SU-DHL-6 (cell line): ENCODE data around the gene SLC30A7.
"Not testable (repeated sequence)": the region's sequence is repeated elsewhere in the genome, so short reads cannot be mapped to it uniquely, and the experiment has no call there.

ENCODE experiments used
- H2AFZ ChIP-seq: fragments of 200-600 bp; sonication (generic); 2 replicates; pipeline ENCODE4 v1.6.1; 2014; ENCODE audit warnings: low read depth, mild to moderate bottlenecking, moderate library complexity, mixed read lengths, antibody characterized with exemption, low read length; ENCODE audit not compliant: severe bottlenecking
- H3F3A ChIP-seq: fragments of 200-600 bp; shearing (Covaris generic); 2 replicates; pipeline ENCODE4 v1.6.0; 2016; ENCODE audit warnings: antibody characterized with exemption, mild to moderate bottlenecking; ENCODE audit not compliant: insufficient read depth
- H3K27ac ChIP-seq: fragments of 200-600 bp; sonication (generic); 2 replicates; pipeline ENCODE4 v1.5.1; 2016; ENCODE audit warnings: low read depth, mild to moderate bottlenecking, low read length, moderate library complexity, mixed read lengths
- H3K27me3 ChIP-seq: fragments of 200-600 bp; sonication (generic), shearing (Covaris generic); 2 replicates; pipeline ENCODE4 v1.6.0; 2014; ENCODE audit warnings: mild to moderate bottlenecking, low read length
- H3K36me3 ChIP-seq: fragments of 200-600 bp; sonication (generic); 2 replicates; pipeline ENCODE4 v1.6.1; 2014; ENCODE audit warnings: mild to moderate bottlenecking, low read length, mixed read lengths
- H3K4me2 ChIP-seq: fragments of 300-600, 200-600 bp; shearing (Covaris generic), sonication (generic); 2 replicates; pipeline ENCODE4 v1.6.0; 2014; ENCODE audit warnings: low read length, low read depth, mild to moderate bottlenecking; ENCODE audit not compliant: poor library complexity, severe bottlenecking
- H3K4me3 ChIP-seq: fragments of 200-600 bp; sonication (generic); 2 replicates; pipeline ENCODE4 v1.5.1; 2014; ENCODE audit warnings: antibody characterized with exemption, low read length, mild to moderate bottlenecking, mixed read lengths; ENCODE audit not compliant: insufficient read depth, poor library complexity, severe bottlenecking
- H3K79me2 ChIP-seq: fragments of 200-600 bp; sonication (generic); 2 replicates; pipeline ENCODE4 v1.6.1; 2014; ENCODE audit warnings: mild to moderate bottlenecking, low read length, moderate library complexity; ENCODE audit not compliant: insufficient read depth
- H3K9ac ChIP-seq: fragments of 200-600 bp; sonication (generic); 2 replicates; pipeline ENCODE4 v1.7.0; 2014; ENCODE audit warnings: mild to moderate bottlenecking, low read length
- H3K9me2 ChIP-seq: fragments of 200-600 bp; sonication (generic); replicated peaks from 2 replicates; pipeline ENCODE4 v1.6.1; 2014; ENCODE audit warnings: low read length; ENCODE audit not compliant: insufficient read depth
- H3K9me3 ChIP-seq: fragments of 200-600 bp; sonication (generic); 2 replicates; pipeline ENCODE4 v1.6.1; 2014; ENCODE audit warnings: low read length, mixed read lengths; ENCODE audit not compliant: insufficient read depth
- H4K20me1 ChIP-seq: fragments of 200-600 bp; sonication (generic); 2 replicates; pipeline ENCODE4 v1.6.1; 2014; ENCODE audit warnings: low read depth, mild to moderate bottlenecking, antibody characterized with exemption, low read length, moderate library complexity, mixed read lengths
- CTCF ChIP-seq: fragments of 200-600 bp; sonication (generic); IDR thresholded peaks from one replicate; pipeline ENCODE4 v1.5.1; 2017; ENCODE audit warnings: antibody characterized with exemption, mild to moderate bottlenecking, low read length, moderate library complexity; ENCODE audit not compliant: insufficient read depth, poor library complexity, severe bottlenecking
- EZH2phosphoT487 ChIP-seq: fragments of 200-600 bp; sonication (generic), shearing (Covaris generic); conservative IDR thresholded peaks from 2 replicates; pipeline ENCODE4 v1.6.1; 2018; ENCODE audit warnings: mild to moderate bottlenecking, antibody characterized with exemption, low read length, moderate library complexity, mixed read lengths

SLC30A7 gene

DNA sequence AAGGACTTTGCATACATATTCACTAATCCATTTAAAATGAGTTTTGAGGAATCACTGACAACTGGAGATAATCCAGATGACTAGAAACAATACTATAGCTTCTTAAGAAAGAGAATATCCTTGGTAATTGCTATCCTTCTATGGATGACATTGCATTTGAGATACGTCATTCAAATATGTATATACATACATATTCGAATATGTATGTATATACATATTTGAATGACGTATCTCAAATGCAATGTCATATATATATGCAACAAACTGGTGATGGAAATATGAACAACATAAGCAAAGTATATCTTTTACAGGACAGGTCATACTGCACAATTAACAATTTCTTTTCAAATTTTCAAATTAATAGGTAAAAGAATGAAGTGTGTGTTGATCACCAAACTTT lies 42.9 kb upstream of the SLC30A7 start:
- TF ChIP-seq CTCF (no peak), EZH2phosphoT487 (no peak)
- Histone ChIP-seq H3K9me3 (no peaks in the 10 kb centered on the region), H3K79me2 (no peaks in the 10 kb centered on the region), H3K27ac (no peak overlapping the region), H3K27me3 (no peaks in the 10 kb centered on the region), H3F3A (no peaks in the 10 kb centered on the region; the same call in 1 of the 2 replicates), H3K4me2 (no peak overlapping the region), H2AFZ (no peak overlapping the region), H3K9me2 (no peaks in the 10 kb centered on the region), H3K9ac (no peak overlapping the region), H3K4me3 (no peak overlapping the region), H3K36me3 (no peaks in the 10 kb centered on the region), H4K20me1 (no peaks in the 10 kb centered on the region)

DNA sequence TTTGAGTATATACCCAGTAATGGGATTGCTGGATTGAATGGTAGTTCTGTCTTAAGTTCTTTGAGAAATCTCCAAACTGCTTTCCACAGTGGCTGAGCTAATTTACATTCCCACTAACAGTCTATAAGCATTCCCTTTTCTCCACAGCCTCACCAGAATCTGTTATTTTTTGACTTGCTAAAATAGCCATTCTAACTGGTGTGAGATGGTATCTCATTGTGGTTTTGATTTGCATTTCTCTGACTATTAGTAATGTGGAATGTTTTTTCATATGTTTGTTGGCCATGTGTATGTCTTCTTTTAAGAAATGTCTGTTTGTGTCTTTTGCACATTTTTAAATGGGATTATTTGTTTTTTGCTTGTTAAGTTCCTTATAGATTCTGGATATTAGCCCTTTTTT lies 40.8 kb upstream of the SLC30A7 start:
- H3K4me2 ChIP-seq, H2AFZ ChIP-seq, H3F3A ChIP-seq, H3K4me3 ChIP-seq, H3K36me3 ChIP-seq, H4K20me1 ChIP-seq, H3K9ac ChIP-seq, H3K9me3 ChIP-seq, H3K27ac ChIP-seq, H3K9me2 ChIP-seq, H3K27me3 ChIP-seq, H3K79me2 ChIP-seq: not testable (repeated sequence)

DNA sequence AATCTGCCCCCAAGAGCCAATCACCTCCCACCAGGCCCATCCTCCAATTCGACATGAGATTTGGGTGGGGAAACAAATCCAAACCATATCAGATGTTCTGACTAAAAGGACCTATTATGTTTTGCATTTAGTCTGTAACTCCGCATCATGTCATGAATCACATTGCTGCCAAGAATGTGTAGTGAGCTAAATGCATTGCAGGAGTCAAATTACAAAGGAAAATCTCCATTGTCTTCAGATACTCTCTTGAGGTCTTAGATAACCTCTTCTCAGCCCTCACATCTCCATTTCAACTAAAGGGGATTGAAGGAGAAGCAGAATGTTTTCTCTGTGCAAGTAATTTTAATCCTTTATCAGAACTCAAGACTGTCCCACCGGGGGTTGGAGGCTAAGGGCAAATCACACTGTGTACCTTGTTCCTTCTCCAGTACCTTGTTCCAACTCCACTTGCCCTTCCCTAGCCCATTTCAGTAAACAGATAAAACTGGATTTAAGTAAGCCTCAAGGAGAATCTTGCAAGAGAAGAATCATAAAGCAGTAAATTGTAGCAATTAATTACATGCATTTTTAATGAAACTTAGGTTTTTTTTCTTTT lies 35.4 kb upstream of the SLC30A7 start:
- Histone ChIP-seq H3K9ac (no peak overlapping the region), H3K4me3 (no peak overlapping the region), H3K79me2 (no peaks in the 10 kb centered on the region), H3K9me3 (no peaks in the 10 kb centered on the region), H3K4me2 (no peak overlapping the region), H2AFZ (no peak overlapping the region), H3K27me3 (no peaks in the 10 kb centered on the region), H3F3A (no peaks in the 10 kb centered on the region), H4K20me1 (no peaks in the 10 kb centered on the region), H3K27ac (no peak overlapping the region), H3K36me3 (no peaks in the 10 kb centered on the region), H3K9me2 (no peaks in the 10 kb centered on the region)
- no peak for TF ChIP-seq EZH2phosphoT487
- no peak for TF ChIP-seq CTCF

- no peaks in the 10 kb centered on the region for H3F3A ChIP-seq
- no peak overlapping the region for H3K4me2 ChIP-seq
- H3K79me2 ChIP-seq = no peaks in the 10 kb centered on the region
- no peak overlapping the region for H3K4me3 ChIP-seq
- H3K9ac ChIP-seq = no peak overlapping the region
- H3K36me3 ChIP-seq = no peaks in the 10 kb centered on the region
- H4K20me1 ChIP-seq = no peaks in the 10 kb centered on the region
- no peak overlapping the region for H3K27ac ChIP-seq
- no peaks in the 10 kb centered on the region for H3K9me2 ChIP-seq
- H3K9me3 ChIP-seq = no peaks in the 10 kb centered on the region
- H3K27me3 ChIP-seq = no peaks in the 10 kb centered on the region
- TF ChIP-seq EZH2phosphoT487 = no peak
- TF ChIP-seq CTCF = no peak
- no peak overlapping the region for H2AFZ ChIP-seq
Observed at GRCh38 chr1:100861379-100861778, 34.5 kb upstream of the SLC30A7 start.
